ENCODE data around the gene TACC2.

DNA sequence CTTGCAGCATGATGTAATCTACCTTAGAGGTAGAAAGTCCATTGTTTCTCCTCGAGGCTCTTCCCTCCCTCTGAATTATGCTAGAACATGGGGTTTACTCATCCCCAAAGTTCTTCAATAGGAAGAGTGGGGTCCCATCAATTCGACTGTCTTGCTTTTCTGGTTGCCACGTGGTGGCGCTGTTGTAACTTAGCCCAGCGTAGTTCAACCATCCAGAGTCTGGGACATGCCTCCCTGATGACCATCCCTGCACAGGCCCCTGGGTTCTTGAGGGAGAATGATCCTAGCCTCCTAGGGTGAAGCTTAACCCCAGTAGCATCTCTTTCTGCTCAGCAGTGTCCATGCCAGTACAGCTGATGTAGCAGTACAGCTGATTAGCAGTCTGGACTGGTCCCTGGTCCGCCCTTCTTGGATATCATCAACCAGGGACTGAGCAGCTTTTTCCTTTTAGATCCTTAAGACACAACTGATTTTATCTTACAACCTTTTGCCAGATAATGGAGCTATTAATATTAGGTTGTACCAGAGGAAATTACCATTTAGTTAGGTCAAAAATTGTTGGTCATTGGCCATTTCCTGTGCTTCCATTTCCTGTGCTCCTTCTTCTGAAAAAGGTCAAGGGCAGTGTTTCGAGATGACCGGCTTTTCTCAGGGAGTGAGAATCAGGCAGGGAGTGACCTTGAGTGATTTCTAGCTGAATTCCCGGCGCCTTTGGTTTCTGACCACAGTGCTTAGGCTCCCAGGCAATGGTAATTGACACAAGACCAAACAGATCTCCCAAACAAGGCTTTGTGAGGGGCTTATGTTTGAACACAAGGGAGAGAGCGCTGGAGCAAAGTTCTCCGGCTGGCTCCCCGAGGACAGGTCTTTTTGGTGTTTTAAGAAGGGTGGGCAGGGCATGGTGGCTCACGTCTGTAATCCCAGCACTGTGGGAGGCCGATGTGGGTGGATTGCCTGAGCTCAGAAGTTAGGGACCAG is 65.4 kb downstream of the TACC2 start:
- TF ChIP-seq, protein P1, sequence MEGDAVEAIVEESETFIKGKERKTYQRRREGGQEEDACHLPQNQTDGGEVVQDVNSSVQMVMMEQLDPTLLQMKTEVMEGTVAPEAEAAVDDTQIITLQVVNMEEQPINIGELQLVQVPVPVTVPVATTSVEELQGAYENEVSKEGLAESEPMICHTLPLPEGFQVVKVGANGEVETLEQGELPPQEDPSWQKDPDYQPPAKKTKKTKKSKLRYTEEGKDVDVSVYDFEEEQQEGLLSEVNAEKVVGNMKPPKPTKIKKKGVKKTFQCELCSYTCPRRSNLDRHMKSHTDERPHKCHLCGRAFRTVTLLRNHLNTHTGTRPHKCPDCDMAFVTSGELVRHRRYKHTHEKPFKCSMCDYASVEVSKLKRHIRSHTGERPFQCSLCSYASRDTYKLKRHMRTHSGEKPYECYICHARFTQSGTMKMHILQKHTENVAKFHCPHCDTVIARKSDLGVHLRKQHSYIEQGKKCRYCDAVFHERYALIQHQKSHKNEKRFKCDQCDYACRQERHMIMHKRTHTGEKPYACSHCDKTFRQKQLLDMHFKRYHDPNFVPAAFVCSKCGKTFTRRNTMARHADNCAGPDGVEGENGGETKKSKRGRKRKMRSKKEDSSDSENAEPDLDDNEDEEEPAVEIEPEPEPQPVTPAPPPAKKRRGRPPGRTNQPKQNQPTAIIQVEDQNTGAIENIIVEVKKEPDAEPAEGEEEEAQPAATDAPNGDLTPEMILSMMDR (IDR thresholded peaks at IDR 0.05): peak; percentile 38 to 64 (median 54)
- TF ChIP-seq POLR2AphosphoS5 (IDR thresholded peaks at IDR 0.05; ENCODE audit: insufficient read depth in 1 of 2, low read depth in 1 of 2) (peak in 1 of 2 donors; percentile 49), POLR2A (IDR thresholded peaks at IDR 0.05) (no peak)

Measured in vagina (tissue), 2 donors.